Measurements from ENCODE around the gene CENPU. TPM values are rescaled to one million over a fixed set of nuclear protein-coding genes. Genes with fewer than 3 reads are reported as not detected.
A peak's percentile ranks its signal among the peaks of the same experiment; 100 is the strongest.

CENPU gene
- total and polyA plus RNA-seq, 2 of the 13 experiments (the other 11 are each of a cell fraction or from before 2014, with no cell fraction given): 11.7 to 35.8 TPM

DNA sequence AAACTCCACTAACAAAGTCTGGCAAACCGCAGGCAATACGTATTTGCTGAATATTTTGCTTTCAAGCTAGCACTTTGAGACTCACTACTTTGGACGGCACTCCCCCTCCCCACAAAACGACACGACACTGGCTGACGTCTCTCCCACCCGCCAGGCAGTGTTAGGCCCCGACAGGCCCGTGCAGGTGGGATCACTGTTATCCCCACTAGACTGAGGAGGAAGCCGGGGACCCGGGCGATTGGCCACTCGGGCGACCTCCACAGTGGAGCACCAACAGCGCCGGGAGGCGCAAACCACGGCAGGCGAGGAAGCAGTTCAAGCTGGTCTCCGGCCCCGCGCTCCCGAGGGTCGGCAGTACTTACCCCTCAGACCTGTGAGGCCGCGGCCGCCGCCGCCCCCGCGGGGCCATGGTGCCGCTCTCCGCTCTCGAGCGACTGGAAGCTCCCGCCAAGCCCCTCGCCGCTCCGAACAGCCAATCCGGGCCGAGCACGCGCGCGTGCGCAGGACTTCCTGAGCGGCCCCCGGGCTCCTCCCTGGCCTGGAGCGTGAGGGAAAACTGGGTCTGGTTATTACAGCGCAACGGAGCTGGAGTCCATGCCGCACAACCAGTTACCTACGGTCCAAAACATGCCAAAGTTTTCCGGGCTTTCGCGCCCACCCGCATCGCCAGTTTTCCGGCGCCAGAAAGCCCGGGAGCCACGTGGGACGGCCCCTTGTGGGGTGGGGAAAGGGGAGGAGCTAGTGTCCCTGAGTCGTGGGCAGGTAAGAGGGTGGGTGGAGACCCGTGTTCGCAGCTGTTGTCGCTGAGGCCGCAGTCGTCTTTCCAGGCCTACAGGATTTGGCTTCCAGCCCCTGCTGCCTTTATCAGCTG, at the start of gene CENPU (continued):
- TF ChIP-seq, protein P1, sequence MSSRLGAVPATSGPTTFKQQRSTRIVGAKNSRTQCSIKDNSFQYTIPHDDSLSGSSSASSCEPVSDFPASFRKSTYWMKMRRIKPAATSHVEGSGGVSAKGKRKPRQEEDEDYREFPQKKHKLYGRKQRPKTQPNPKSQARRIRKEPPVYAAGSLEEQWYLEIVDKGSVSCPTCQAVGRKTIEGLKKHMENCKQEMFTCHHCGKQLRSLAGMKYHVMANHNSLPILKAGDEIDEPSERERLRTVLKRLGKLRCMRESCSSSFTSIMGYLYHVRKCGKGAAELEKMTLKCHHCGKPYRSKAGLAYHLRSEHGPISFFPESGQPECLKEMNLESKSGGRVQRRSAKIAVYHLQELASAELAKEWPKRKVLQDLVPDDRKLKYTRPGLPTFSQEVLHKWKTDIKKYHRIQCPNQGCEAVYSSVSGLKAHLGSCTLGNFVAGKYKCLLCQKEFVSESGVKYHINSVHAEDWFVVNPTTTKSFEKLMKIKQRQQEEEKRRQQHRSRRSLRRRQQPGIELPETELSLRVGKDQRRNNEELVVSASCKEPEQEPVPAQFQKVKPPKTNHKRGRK (CRISPR knock-in tag; IDR thresholded peaks at IDR 0.05): peak; percentile 59; the same call in 1 of the 2 replicates
- TF ChIP-seq, protein P2, sequence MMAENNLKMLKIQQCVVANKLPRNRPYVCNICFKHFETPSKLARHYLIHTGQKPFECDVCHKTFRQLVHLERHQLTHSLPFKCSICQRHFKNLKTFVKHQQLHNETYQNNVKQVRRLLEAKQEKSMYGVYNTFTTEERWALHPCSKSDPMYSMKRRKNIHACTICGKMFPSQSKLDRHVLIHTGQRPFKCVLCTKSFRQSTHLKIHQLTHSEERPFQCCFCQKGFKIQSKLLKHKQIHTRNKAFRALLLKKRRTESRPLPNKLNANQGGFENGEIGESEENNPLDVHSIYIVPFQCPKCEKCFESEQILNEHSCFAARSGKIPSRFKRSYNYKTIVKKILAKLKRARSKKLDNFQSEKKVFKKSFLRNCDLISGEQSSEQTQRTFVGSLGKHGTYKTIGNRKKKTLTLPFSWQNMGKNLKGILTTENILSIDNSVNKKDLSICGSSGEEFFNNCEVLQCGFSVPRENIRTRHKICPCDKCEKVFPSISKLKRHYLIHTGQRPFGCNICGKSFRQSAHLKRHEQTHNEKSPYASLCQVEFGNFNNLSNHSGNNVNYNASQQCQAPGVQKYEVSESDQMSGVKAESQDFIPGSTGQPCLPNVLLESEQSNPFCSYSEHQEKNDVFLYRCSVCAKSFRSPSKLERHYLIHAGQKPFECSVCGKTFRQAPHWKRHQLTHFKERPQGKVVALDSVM (CRISPR knock-in tag; IDR thresholded peaks at IDR 0.05): peak; percentile 83
- TF ChIP-seq TBX2 (CRISPR knock-in tag; IDR thresholded peaks at IDR 0.05; ENCODE audit: borderline replicate concordance) (peak; percentile 98), ZBTB21 (CRISPR knock-in tag; IDR thresholded peaks at IDR 0.05) (peak; percentile 48; the same call in 1 of the 2 replicates), ZNF484 (CRISPR knock-in tag; IDR thresholded peaks at IDR 0.05; ENCODE audit: borderline replicate concordance, low read depth) (no peak), ZMYM2 (CRISPR knock-in tag; IDR thresholded peaks at IDR 0.05) (peak; percentile 68; the same call in 1 of the 2 replicates)
- TF ChIP-seq, protein P3, sequence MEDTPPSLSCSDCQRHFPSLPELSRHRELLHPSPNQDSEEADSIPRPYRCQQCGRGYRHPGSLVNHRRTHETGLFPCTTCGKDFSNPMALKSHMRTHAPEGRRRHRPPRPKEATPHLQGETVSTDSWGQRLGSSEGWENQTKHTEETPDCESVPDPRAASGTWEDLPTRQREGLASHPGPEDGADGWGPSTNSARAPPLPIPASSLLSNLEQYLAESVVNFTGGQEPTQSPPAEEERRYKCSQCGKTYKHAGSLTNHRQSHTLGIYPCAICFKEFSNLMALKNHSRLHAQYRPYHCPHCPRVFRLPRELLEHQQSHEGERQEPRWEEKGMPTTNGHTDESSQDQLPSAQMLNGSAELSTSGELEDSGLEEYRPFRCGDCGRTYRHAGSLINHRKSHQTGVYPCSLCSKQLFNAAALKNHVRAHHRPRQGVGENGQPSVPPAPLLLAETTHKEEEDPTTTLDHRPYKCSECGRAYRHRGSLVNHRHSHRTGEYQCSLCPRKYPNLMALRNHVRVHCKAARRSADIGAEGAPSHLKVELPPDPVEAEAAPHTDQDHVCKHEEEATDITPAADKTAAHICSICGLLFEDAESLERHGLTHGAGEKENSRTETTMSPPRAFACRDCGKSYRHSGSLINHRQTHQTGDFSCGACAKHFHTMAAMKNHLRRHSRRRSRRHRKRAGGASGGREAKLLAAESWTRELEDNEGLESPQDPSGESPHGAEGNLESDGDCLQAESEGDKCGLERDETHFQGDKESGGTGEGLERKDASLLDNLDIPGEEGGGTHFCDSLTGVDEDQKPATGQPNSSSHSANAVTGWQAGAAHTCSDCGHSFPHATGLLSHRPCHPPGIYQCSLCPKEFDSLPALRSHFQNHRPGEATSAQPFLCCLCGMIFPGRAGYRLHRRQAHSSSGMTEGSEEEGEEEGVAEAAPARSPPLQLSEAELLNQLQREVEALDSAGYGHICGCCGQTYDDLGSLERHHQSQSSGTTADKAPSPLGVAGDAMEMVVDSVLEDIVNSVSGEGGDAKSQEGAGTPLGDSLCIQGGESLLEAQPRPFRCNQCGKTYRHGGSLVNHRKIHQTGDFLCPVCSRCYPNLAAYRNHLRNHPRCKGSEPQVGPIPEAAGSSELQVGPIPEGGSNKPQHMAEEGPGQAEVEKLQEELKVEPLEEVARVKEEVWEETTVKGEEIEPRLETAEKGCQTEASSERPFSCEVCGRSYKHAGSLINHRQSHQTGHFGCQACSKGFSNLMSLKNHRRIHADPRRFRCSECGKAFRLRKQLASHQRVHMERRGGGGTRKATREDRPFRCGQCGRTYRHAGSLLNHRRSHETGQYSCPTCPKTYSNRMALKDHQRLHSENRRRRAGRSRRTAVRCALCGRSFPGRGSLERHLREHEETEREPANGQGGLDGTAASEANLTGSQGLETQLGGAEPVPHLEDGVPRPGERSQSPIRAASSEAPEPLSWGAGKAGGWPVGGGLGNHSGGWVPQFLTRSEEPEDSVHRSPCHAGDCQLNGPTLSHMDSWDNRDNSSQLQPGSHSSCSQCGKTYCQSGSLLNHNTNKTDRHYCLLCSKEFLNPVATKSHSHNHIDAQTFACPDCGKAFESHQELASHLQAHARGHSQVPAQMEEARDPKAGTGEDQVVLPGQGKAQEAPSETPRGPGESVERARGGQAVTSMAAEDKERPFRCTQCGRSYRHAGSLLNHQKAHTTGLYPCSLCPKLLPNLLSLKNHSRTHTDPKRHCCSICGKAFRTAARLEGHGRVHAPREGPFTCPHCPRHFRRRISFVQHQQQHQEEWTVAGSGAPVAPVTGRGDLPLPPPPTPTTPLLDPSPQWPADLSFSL (CRISPR knock-in tag; IDR thresholded peaks at IDR 0.05): no peak
- TF ChIP-seq, protein P4, sequence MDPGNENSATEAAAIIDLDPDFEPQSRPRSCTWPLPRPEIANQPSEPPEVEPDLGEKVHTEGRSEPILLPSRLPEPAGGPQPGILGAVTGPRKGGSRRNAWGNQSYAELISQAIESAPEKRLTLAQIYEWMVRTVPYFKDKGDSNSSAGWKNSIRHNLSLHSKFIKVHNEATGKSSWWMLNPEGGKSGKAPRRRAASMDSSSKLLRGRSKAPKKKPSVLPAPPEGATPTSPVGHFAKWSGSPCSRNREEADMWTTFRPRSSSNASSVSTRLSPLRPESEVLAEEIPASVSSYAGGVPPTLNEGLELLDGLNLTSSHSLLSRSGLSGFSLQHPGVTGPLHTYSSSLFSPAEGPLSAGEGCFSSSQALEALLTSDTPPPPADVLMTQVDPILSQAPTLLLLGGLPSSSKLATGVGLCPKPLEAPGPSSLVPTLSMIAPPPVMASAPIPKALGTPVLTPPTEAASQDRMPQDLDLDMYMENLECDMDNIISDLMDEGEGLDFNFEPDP (CRISPR knock-in tag; conservative IDR thresholded peaks at IDR 0.05): no peak
- TF ChIP-seq, protein P5, sequence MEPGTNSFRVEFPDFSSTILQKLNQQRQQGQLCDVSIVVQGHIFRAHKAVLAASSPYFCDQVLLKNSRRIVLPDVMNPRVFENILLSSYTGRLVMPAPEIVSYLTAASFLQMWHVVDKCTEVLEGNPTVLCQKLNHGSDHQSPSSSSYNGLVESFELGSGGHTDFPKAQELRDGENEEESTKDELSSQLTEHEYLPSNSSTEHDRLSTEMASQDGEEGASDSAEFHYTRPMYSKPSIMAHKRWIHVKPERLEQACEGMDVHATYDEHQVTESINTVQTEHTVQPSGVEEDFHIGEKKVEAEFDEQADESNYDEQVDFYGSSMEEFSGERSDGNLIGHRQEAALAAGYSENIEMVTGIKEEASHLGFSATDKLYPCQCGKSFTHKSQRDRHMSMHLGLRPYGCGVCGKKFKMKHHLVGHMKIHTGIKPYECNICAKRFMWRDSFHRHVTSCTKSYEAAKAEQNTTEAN (CRISPR knock-in tag; conservative IDR thresholded peaks at IDR 0.05): peak; percentile 81
- TF ChIP-seq, protein P6, sequence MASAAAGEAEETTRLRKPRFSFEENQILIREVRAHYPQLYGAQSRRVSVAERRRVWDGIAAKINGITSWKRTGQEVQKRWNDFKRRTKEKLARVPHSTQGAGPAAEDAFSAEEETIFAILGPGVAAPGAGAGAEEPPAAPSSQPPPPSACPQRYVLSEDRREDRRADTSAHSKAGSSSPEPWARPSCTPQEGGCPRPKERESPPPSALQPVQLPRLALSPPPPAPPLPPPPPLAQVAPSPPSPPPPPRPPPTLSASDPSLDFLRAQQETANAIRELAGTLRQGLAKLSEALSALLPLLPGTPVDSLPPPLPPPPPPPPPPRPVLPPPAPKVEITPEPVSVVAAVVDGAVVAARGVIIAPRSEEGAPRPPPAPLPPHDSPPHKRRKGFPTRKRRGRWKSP (CRISPR knock-in tag; IDR thresholded peaks at IDR 0.05): peak; percentile 92
